ENCODE measurements around the gene NRP1.

The NRP1 gene

GRCh38 chr10:33161550-33162247 lies 172.8 kb downstream of the NRP1 start:
- no peak overlapping the region for H2BK15ac ChIP-seq (ENCODE audit: low read length)
- no peak overlapping the region for H3K27ac ChIP-seq (replicated peaks; ENCODE audit: low read length)
- no peak overlapping the region for H2BK120ac ChIP-seq (ENCODE audit: low read depth, low read length)
- no peaks in the 10 kb centered on the region for H3K36me3 ChIP-seq (replicated peaks in 1 of 2; ENCODE audit: control insufficient read depth in 2 of 2, insufficient read depth in 2 of 2, low read length in 2 of 2)
- H2AK5ac ChIP-seq (ENCODE audit: low read depth, low read length), result no peak overlapping the region
- no peak overlapping the region for H4K8ac ChIP-seq (ENCODE audit: low read depth, low read length)
- WGBS, 2 donors (ENCODE audit: extremely low coverage in 2 of 2, insufficient read length in 2 of 2, insufficient replicate concordance in 1 of 2), result no CpG with 5 or more reads among the region's 6 CpGs
- no peak overlapping the region for H4K91ac ChIP-seq (ENCODE audit: low read depth, low read length, poor library complexity)
- H3K4me2 ChIP-seq (ENCODE audit: insufficient read depth, low read length, poor library complexity, severe bottlenecking), result no peak overlapping the region
- no peak overlapping the region for H2BK5ac ChIP-seq (ENCODE audit: low read length)
- H2BK12ac ChIP-seq (ENCODE audit: low read length), result no peak overlapping the region
- no peaks in the 10 kb centered on the region for H3K9me3 ChIP-seq (replicated peaks in 1 of 2; ENCODE audit: control insufficient read depth in 2 of 2, insufficient read depth in 1 of 2, low read depth in 1 of 2, low read length in 2 of 2)
- no peak overlapping the region for H3K9ac ChIP-seq (ENCODE audit: low read depth, low read length, poor library complexity)
- no peaks in the 10 kb centered on the region for H3K79me1 ChIP-seq (ENCODE audit: low read depth, low read length)
- no peak overlapping the region for H3K14ac ChIP-seq (ENCODE audit: low read length)
- no peak overlapping the region for H3K4ac ChIP-seq (ENCODE audit: low read length)
- H3K27me3 ChIP-seq (ENCODE audit: control insufficient read depth in 3 of 3, insufficient read depth in 3 of 3, low read depth in 1 of 3, low read length in 3 of 3), result peaks cover 0 to 12% (median 0%) of the 10 kb centered on the region in 3 experiments
- H3K23ac ChIP-seq (ENCODE audit: low read depth, low read length, poor library complexity), result no peak overlapping the region
- no peak for DNase-seq (ENCODE audit: low spot score)
- H3K4me3 ChIP-seq (ENCODE audit: low read length in 2 of 2), result no peak overlapping the region
- no peak overlapping the region for H3K18ac ChIP-seq (ENCODE audit: low read length)
- H3K4me1 ChIP-seq (ENCODE audit: control insufficient read depth in 2 of 2, insufficient read depth in 1 of 2, low read depth in 1 of 2, low read length in 2 of 2), result peaks cover 0 to 2% of the 10 kb centered on the region in 2 donors
- H2AFZ ChIP-seq (ENCODE audit: low read length), result no peak overlapping the region

- Histone ChIP-seq H3K4me1 (ENCODE audit: control insufficient read depth in 2 of 2, insufficient read depth in 1 of 2, low read depth in 1 of 2, low read length in 2 of 2) (peaks cover 0 to 2% of the 10 kb centered on the region in 2 donors), H4K91ac (ENCODE audit: low read depth, low read length, poor library complexity) (no peak overlapping the region), H3K4me2 (ENCODE audit: insufficient read depth, low read length, poor library complexity, severe bottlenecking) (no peak overlapping the region), H2AK5ac (ENCODE audit: low read depth, low read length) (peak overlapping the region; percentile 68), H2BK15ac (ENCODE audit: low read length) (no peak overlapping the region), H2BK5ac (ENCODE audit: low read length) (no peak overlapping the region), H2BK12ac (ENCODE audit: low read length) (no peak overlapping the region), H3K4ac (ENCODE audit: low read length) (no peak overlapping the region), H3K23ac (ENCODE audit: low read depth, low read length, poor library complexity) (no peak overlapping the region), H3K18ac (ENCODE audit: low read length) (no peak overlapping the region), H3K9ac (ENCODE audit: low read depth, low read length, poor library complexity) (no peak overlapping the region), H3K27me3 (ENCODE audit: control insufficient read depth in 3 of 3, insufficient read depth in 3 of 3, low read depth in 1 of 3, low read length in 3 of 3) (peaks cover 0 to 16% (median 0%) of the 10 kb centered on the region in 3 experiments), H3K9me3 (replicated peaks in 1 of 2; ENCODE audit: control insufficient read depth in 2 of 2, insufficient read depth in 1 of 2, low read depth in 1 of 2, low read length in 2 of 2) (no peaks in the 10 kb centered on the region), H3K36me3 (replicated peaks in 1 of 2; ENCODE audit: control insufficient read depth in 2 of 2, insufficient read depth in 2 of 2, low read length in 2 of 2) (no peaks in the 10 kb centered on the region), H4K8ac (ENCODE audit: low read depth, low read length) (no peak overlapping the region), H2AFZ (ENCODE audit: low read length) (no peak overlapping the region), H3K14ac (ENCODE audit: low read length) (no peak overlapping the region), H2BK120ac (ENCODE audit: low read depth, low read length) (no peak overlapping the region), H3K79me1 (ENCODE audit: low read depth, low read length) (no peaks in the 10 kb centered on the region), H3K27ac (replicated peaks; ENCODE audit: low read length) (no peak overlapping the region), H3K4me3 (ENCODE audit: low read length in 2 of 2) (no peak overlapping the region)
- WGBS, 2 donors (ENCODE audit: extremely low coverage in 2 of 2, insufficient read length in 2 of 2, insufficient replicate concordance in 1 of 2), result no CpG with 5 or more reads among the region's 8 CpGs
- no peak for DNase-seq (ENCODE audit: low spot score)
Observed at GRCh38 chr10:33160151-33160550, 174.3 kb downstream of the NRP1 start.

- Histone ChIP-seq H3K79me1 (ENCODE audit: low read depth, low read length) (no peaks in the 10 kb centered on the region), H3K27ac (replicated peaks; ENCODE audit: low read length) (no peak overlapping the region)
Observed at GRCh38 chr10:33157103-33157502, 177.4 kb downstream of the NRP1 start.

GRCh38 chr10:33155720-33156638 lies 178.5 kb downstream of the NRP1 start:
- H3K9ac ChIP-seq (ENCODE audit: low read depth, low read length, poor library complexity), result no peak overlapping the region
- H3K14ac ChIP-seq (ENCODE audit: low read length), result no peak overlapping the region
- H3K36me3 ChIP-seq (replicated peaks in 1 of 2; ENCODE audit: control insufficient read depth in 2 of 2, insufficient read depth in 2 of 2, low read length in 2 of 2), result no peaks in the 10 kb centered on the region
- H3K9me3 ChIP-seq (replicated peaks in 1 of 2; ENCODE audit: control insufficient read depth in 2 of 2, insufficient read depth in 1 of 2, low read depth in 1 of 2, low read length in 2 of 2), result no peaks in the 10 kb centered on the region
- peaks cover 0 to 2% of the 10 kb centered on the region in 2 donors for H3K4me1 ChIP-seq (ENCODE audit: control insufficient read depth in 2 of 2, insufficient read depth in 1 of 2, low read depth in 1 of 2, low read length in 2 of 2)
- no peak overlapping the region for H4K91ac ChIP-seq (ENCODE audit: low read depth, low read length, poor library complexity)
- no peak overlapping the region for H2AFZ ChIP-seq (ENCODE audit: low read length)
- no peak overlapping the region for H3K4ac ChIP-seq (ENCODE audit: low read length)
- peaks cover 0 to 54% (median 0%) of the 10 kb centered on the region in 3 experiments for H3K27me3 ChIP-seq (ENCODE audit: control insufficient read depth in 3 of 3, insufficient read depth in 3 of 3, low read depth in 1 of 3, low read length in 3 of 3)
- H2BK120ac ChIP-seq (ENCODE audit: low read depth, low read length), result no peak overlapping the region
- H2BK15ac ChIP-seq (ENCODE audit: low read length), result no peak overlapping the region
- H3K18ac ChIP-seq (ENCODE audit: low read length), result no peak overlapping the region
- no peaks in the 10 kb centered on the region for H3K79me1 ChIP-seq (ENCODE audit: low read depth, low read length)
- H2BK12ac ChIP-seq (ENCODE audit: low read length), result no peak overlapping the region
- WGBS, 2 donors (ENCODE audit: extremely low coverage in 2 of 2, insufficient read length in 2 of 2, insufficient replicate concordance in 1 of 2), result no CpG with 5 or more reads among the region's 10 CpGs
- DNase-seq (ENCODE audit: low spot score), result no peak
- no peak overlapping the region for H4K8ac ChIP-seq (ENCODE audit: low read depth, low read length)
- no peak overlapping the region for H3K4me3 ChIP-seq (ENCODE audit: low read length in 2 of 2)
- no peak overlapping the region for H2AK5ac ChIP-seq (ENCODE audit: low read depth, low read length)
- no peak overlapping the region for H2BK5ac ChIP-seq (ENCODE audit: low read length)
- H3K23ac ChIP-seq (ENCODE audit: low read depth, low read length, poor library complexity), result no peak overlapping the region
- H3K27ac ChIP-seq (replicated peaks; ENCODE audit: low read length), result no peak overlapping the region
- H3K4me2 ChIP-seq (ENCODE audit: insufficient read depth, low read length, poor library complexity, severe bottlenecking), result no peak overlapping the region

More at GRCh38 chr10:33157103-33157502, 177.4 kb downstream of the NRP1 start:
- no peak overlapping the region for H2BK12ac ChIP-seq (ENCODE audit: low read length)
- no peak overlapping the region for H3K14ac ChIP-seq (ENCODE audit: low read length)
- no peak overlapping the region for H2BK15ac ChIP-seq (ENCODE audit: low read length)
- no peak overlapping the region for H3K4ac ChIP-seq (ENCODE audit: low read length)
- H3K23ac ChIP-seq (ENCODE audit: low read depth, low read length, poor library complexity), result no peak overlapping the region
- no peak overlapping the region for H2AK5ac ChIP-seq (ENCODE audit: low read depth, low read length)
- no peaks in the 10 kb centered on the region for H3K36me3 ChIP-seq (replicated peaks in 1 of 2; ENCODE audit: control insufficient read depth in 2 of 2, insufficient read depth in 2 of 2, low read length in 2 of 2)
- H3K27me3 ChIP-seq (ENCODE audit: control insufficient read depth in 3 of 3, insufficient read depth in 3 of 3, low read depth in 1 of 3, low read length in 3 of 3), result peaks cover 0 to 45% (median 0%) of the 10 kb centered on the region in 3 experiments
- H3K4me3 ChIP-seq (ENCODE audit: low read length in 2 of 2), result no peak overlapping the region
- no peak overlapping the region for H2AFZ ChIP-seq (ENCODE audit: low read length)
- H3K9me3 ChIP-seq (replicated peaks in 1 of 2; ENCODE audit: control insufficient read depth in 2 of 2, insufficient read depth in 1 of 2, low read depth in 1 of 2, low read length in 2 of 2), result no peaks in the 10 kb centered on the region
- no peak overlapping the region for H2BK120ac ChIP-seq (ENCODE audit: low read depth, low read length)
- no peak for DNase-seq (ENCODE audit: low spot score)
- no peak overlapping the region for H3K18ac ChIP-seq (ENCODE audit: low read length)
- no CpG with 5 or more reads among the region's 4 CpGs for WGBS, 2 donors (ENCODE audit: extremely low coverage in 2 of 2, insufficient read length in 2 of 2, insufficient replicate concordance in 1 of 2)
- no peak overlapping the region for H4K91ac ChIP-seq (ENCODE audit: low read depth, low read length, poor library complexity)
- peaks cover 0 to 2% of the 10 kb centered on the region in 2 donors for H3K4me1 ChIP-seq (ENCODE audit: control insufficient read depth in 2 of 2, insufficient read depth in 1 of 2, low read depth in 1 of 2, low read length in 2 of 2)
- H4K8ac ChIP-seq (ENCODE audit: low read depth, low read length), result no peak overlapping the region
- no peak overlapping the region for H3K4me2 ChIP-seq (ENCODE audit: insufficient read depth, low read length, poor library complexity, severe bottlenecking)
- H2BK5ac ChIP-seq (ENCODE audit: low read length), result no peak overlapping the region
- H3K9ac ChIP-seq (ENCODE audit: low read depth, low read length, poor library complexity), result no peak overlapping the region

All from neuronal stem cell (in vitro differentiated cells).